ENCODE data around the gene RASAL2.

DNA sequence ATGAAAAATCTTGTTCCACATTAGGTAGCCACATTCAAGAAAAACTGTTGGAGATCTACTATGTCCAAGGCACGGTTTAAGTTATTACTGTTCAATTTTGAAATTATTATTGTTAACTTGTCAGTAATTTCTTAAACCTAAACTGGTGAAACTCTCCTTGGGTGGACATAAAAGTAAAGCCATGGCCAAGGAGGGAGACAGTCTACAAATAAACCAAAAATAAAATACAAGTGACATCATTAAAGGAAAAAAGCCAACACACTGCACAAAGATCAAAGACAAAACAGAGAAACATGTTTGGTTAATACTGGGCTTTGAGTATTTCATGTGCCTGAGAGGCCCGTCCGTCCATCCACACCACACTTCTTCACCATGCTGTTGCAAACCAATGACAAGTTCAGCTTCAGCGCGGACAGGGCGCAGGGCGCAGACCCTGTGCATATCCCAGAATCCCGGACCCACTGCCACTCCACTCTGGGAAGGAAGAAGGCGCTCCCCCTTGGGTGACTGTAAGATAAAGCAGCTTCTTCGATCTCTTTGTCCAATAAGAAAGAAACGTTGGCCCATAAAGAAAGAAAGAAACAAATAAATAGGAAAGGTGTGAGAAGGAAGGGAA lies 918 bp upstream of the RASAL2 start:
- TF ChIP-seq POLR2AphosphoS5 (IDR thresholded peaks at IDR 0.05; ENCODE audit: low read depth, low read length) = no peak
- TF ChIP-seq POLR2A (IDR thresholded peaks at IDR 0.05; ENCODE audit: low read depth, low read length) = no peak
- no peak for TF ChIP-seq SPI1 (IDR thresholded peaks at IDR 0.05; ENCODE audit: low read depth, low read length)
- no peak for TF ChIP-seq TAF1 (IDR thresholded peaks at IDR 0.05; ENCODE audit: low read depth, low read length)
- TF ChIP-seq PAX5 (IDR thresholded peaks at IDR 0.05; ENCODE audit: insufficient read depth, low read length, severe bottlenecking) = no peak

Data from GM12891 (cell line).